ENCODE data around the gene DNAJA3. TPM values are rescaled to one million over a fixed set of nuclear protein-coding genes. Genes with fewer than 3 reads are reported as not detected.

DNAJA3 gene
- total and polyA plus RNA-seq, 10 of the 15 experiments (the other 5 are each of a cell fraction or from before 2014, with no cell fraction given): 8.4 to 141 (median 60.8) TPM

DNA sequence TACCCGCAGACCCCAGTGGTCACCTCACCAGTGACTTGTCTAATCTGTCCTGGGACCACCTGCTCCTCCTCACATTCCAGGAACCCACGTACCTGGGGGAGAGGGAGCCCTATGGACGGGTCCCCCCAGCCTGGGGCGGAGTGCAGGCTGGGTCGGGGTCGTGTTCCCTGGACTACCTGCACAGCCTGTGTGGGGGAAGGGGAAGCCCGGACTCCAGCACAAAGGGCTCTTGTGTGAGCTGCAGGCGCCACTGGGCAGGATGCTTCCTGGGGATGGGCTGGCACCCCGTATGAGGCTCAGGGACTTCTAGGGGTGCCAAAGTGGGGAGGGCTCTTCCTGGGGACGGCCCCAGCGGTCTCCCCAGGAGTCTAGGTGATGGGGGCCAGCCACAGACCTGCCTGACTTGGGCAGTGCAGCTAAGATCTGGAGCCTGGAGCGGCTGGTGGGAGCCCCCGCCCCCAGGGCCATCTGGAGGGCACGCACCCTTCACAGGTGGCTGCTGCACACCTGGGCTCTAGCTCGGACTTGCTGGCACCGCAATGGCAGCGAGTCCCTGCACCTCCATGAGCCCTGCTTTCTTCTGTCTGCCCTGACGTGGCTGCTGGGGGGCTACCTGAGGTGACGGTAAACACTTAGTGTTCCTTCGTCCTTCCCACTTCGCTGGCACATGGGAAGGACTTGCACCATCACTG is 46.5 kb upstream of the DNAJA3 start:
- Histone ChIP-seq H3K4me2 (ENCODE audit: control insufficient read depth, insufficient read depth) (no peak overlapping the region), H3K4me1 (ENCODE audit: control insufficient read depth, insufficient read depth, low read length) (no peaks in the 10 kb centered on the region), H3K4me3 (no peak overlapping the region), H3K27me3 (replicated peaks in 1 of 2; ENCODE audit: control insufficient read depth in 2 of 2, insufficient read depth in 2 of 2, low read length in 1 of 2) (no peaks in the 10 kb centered on the region), H3K9ac (ENCODE audit: control insufficient read depth, insufficient read depth, low read length) (no peak overlapping the region), H4K20me1 (ENCODE audit: control insufficient read depth, insufficient read depth) (no peaks in the 10 kb centered on the region), H2AFZ (ENCODE audit: control insufficient read depth, low read depth, low read length) (no peak overlapping the region), H3K36me3 (ENCODE audit: control insufficient read depth in 2 of 2, insufficient read depth in 2 of 2, low read length in 1 of 2) (peaks cover 0 to 6% of the 10 kb centered on the region in 2 experiments; a peak in 2 of 4 replicates), H3K79me2 (ENCODE audit: control insufficient read depth, insufficient read depth, low read length) (no peaks in the 10 kb centered on the region), H3K9me3 (replicated peaks; ENCODE audit: control insufficient read depth, insufficient read depth, low read length) (no peaks in the 10 kb centered on the region), H3K27ac (ENCODE audit: control insufficient read depth, insufficient read depth) (no peak overlapping the region)
- SMC1A ChIA-PET (ENCODE audit: uncharacterized antibody, unreplicated experiment): no interaction called here
- WGBS (ENCODE audit: insufficient coverage, insufficient replicate concordance, low lambda C conversion rate, missing lambda C conversion rate): 88% methylated on average over 21 of the region's 21 CpGs
- BruUV-seq (replicated peaks): no TSS peak
- CTCF ChIA-PET: no interaction called here
- in situ Hi-C loops (cut with MboI): no loop called here
- POLR2A ChIA-PET: interaction anchor here (0.6 kb wide), 1 partner anchor 310 kb away, joined by 4 read pairs; no protein-coding TSS in a partner anchor
- TF ChIP-seq SIN3A (IDR thresholded peaks at IDR 0.05; ENCODE audit: low read depth, low read length) (no peak), WRNIP1 (IDR thresholded peaks at IDR 0.05; ENCODE audit: borderline replicate concordance, low read depth, low read length) (no peak), RUNX3 (IDR thresholded peaks at IDR 0.05; ENCODE audit: low read length) (no peak), ESRRA (IDR thresholded peaks at IDR 0.05; ENCODE audit: low read length) (no peak), RELA (IDR thresholded peaks at IDR 0.05; ENCODE audit: borderline replicate concordance, partially characterized antibody) (no peak)
- TF ChIP-seq, protein P1, sequence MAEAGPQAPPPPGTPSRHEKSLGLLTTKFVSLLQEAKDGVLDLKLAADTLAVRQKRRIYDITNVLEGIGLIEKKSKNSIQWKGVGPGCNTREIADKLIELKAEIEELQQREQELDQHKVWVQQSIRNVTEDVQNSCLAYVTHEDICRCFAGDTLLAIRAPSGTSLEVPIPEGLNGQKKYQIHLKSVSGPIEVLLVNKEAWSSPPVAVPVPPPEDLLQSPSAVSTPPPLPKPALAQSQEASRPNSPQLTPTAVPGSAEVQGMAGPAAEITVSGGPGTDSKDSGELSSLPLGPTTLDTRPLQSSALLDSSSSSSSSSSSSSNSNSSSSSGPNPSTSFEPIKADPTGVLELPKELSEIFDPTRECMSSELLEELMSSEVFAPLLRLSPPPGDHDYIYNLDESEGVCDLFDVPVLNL (IDR thresholded peaks at IDR 0.05; ENCODE audit: low read depth, low read length): no peak
- TF ChIP-seq, protein P2, sequence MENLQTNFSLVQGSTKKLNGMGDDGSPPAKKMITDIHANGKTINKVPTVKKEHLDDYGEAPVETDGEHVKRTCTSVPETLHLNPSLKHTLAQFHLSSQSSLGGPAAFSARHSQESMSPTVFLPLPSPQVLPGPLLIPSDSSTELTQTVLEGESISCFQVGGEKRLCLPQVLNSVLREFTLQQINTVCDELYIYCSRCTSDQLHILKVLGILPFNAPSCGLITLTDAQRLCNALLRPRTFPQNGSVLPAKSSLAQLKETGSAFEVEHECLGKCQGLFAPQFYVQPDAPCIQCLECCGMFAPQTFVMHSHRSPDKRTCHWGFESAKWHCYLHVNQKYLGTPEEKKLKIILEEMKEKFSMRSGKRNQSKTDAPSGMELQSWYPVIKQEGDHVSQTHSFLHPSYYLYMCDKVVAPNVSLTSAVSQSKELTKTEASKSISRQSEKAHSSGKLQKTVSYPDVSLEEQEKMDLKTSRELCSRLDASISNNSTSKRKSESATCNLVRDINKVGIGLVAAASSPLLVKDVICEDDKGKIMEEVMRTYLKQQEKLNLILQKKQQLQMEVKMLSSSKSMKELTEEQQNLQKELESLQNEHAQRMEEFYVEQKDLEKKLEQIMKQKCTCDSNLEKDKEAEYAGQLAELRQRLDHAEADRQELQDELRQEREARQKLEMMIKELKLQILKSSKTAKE (IDR thresholded peaks at IDR 0.05; ENCODE audit: low read depth, poor library complexity, severe bottlenecking): no peak
- RAD21 ChIA-PET (ENCODE audit: unreplicated experiment): interaction anchor here (0.8 kb wide), 1 partner anchor 23 kb away, joined by 3 read pairs; no protein-coding TSS in a partner anchor
- intact Hi-C loops (cut with micrococcal nuclease; ENCODE audit: unreplicated experiment): no loop called here
- ATAC-seq (no peak), FAIRE-seq (no peak), DNase-seq (ENCODE audit: low read depth, low spot score) (no peak)

All from GM12878 (cell line).